B cell (primary cell): Measurements from ENCODE around the gene ATP6V1B1. TPM values are rescaled to one million over a fixed set of nuclear protein-coding genes. Genes with fewer than 3 reads are reported as not detected.

Experiments used
- ATAC-seq: fragments of 200-7000 bp; cut with Tn5 transposase; one replicate; pipeline ENCODE4 v1.10.0; 2021; ENCODE audit warnings: low read depth, mild to moderate bottlenecking, moderate number of reproducible peaks, moderate library complexity
- CTCF ChIA-PET: fragments of 350-600 bp; sonication (Branson Sonifier 250); formaldehyde crosslinking; loops from one replicate; lab custom pipeline; 2021; ENCODE audit warnings: antibody characterized with exemption, inconsistent platforms; lab: Charles Lee
- POLR2A ChIA-PET: fragments of 350-600 bp; sonication (Branson Sonifier 250); formaldehyde crosslinking; loops from one replicate; lab custom pipeline; 2021; ENCODE audit warnings: antibody characterized with exemption; lab: Charles Lee
- DNase-seq: peaks from one replicate; pipeline ENCODE4 v3.0.0; 2013
- H2AFZ ChIP-seq: 2 replicates; pipeline ENCODE4 v1.6.1; 2012; ENCODE audit warnings: mild to moderate bottlenecking, low read depth, low read length; ENCODE audit not compliant: insufficient read depth, poor library complexity, severe bottlenecking
- H3K27ac ChIP-seq, 2 donors: 1 replicate in 1 of 2; 2 replicates in 1 of 2; pipeline ENCODE4 v1.5.1; 2012 to 2013; ENCODE audit warnings: low read length in 2 of 2, mild to moderate bottlenecking in 2 of 2, moderate library complexity in 1 of 2
- H3K27me3 ChIP-seq, 4 experiments: fragments of 200-600 bp in 1 of 4; sonication (generic) in 1 of 4; replicated peaks in 1 of 4; 1 replicate in 2 of 4; 2 replicates in 2 of 4; pipeline versions ENCODE4 v1.6.1 to v1.7.0; 2013 to 2016; ENCODE audit warnings: low read length in 3 of 4, mild to moderate bottlenecking in 2 of 4, mixed read lengths in 1 of 4, moderate library complexity in 1 of 4; ENCODE audit not compliant: insufficient read depth in 4 of 4, control insufficient read depth in 3 of 4; ENCODE audit errors: control extremely low read depth in 1 of 4
- H3K36me3 ChIP-seq, 2 experiments: replicated peaks in 1 of 2; 1 replicate in 1 of 2; 2 replicates in 1 of 2; pipeline versions ENCODE4 v1.6.1 to v1.7.1; 2013; ENCODE audit warnings: low read length in 1 of 2; ENCODE audit not compliant: insufficient read depth in 2 of 2, control insufficient read depth in 1 of 2; ENCODE audit errors: control extremely low read depth in 1 of 2, extremely low read depth in 1 of 2
- H3K4me1 ChIP-seq, 2 donors: fragments of 200-600 bp in 1 of 2; sonication (generic) in 1 of 2; 1 replicate in 1 of 2; 2 replicates in 1 of 2; pipeline versions ENCODE4 v1.5.1 to v1.6.1; 2013 to 2017; ENCODE audit warnings: low read length in 2 of 2; ENCODE audit not compliant: control insufficient read depth in 2 of 2, insufficient read depth in 2 of 2
- H3K4me2 ChIP-seq: replicated peaks from 2 replicates; pipeline ENCODE3; 2012; ENCODE audit warnings: mild to moderate bottlenecking, low read depth, low read length; ENCODE audit not compliant: poor library complexity, severe bottlenecking
- H3K4me3 ChIP-seq, 5 experiments: fragments of 200-600 bp in 1 of 5; sonication (generic) in 1 of 5; 1 replicate in 3 of 5; 2 replicates in 2 of 5; pipeline versions ENCODE4 v1.5.1 to v1.7.0; 2011 to 2016; ENCODE audit warnings: low read length in 4 of 5, mild to moderate bottlenecking in 4 of 5, low read depth in 2 of 5, control low read depth in 1 of 5, moderate library complexity in 1 of 5; ENCODE audit not compliant: insufficient read depth in 1 of 5; ENCODE audit errors: control extremely low read depth in 1 of 5, extremely low read depth in 1 of 5
- H3K79me2 ChIP-seq: fragments of 200-600 bp; sonication (generic); one replicate; pipeline ENCODE4 v1.6.0; 2016; ENCODE audit warnings: low read length; ENCODE audit not compliant: control insufficient read depth, insufficient read depth
- H3K9ac ChIP-seq: fragments of 200-600 bp; sonication (generic); 2 replicates; pipeline ENCODE4 v1.6.1; 2017; ENCODE audit warnings: mild to moderate bottlenecking, low read length, moderate library complexity
- H3K9me3 ChIP-seq, 3 donors: one replicate each; pipeline versions ENCODE4 v1.6.1 to v1.7.1; 2013; ENCODE audit warnings: low read length in 2 of 3; ENCODE audit not compliant: control insufficient read depth in 2 of 3, insufficient read depth in 1 of 3; ENCODE audit errors: control extremely low read depth in 1 of 3
- H4K20me1 ChIP-seq: 2 replicates; pipeline ENCODE4 v1.6.0; 2012; ENCODE audit warnings: mild to moderate bottlenecking, low read length; ENCODE audit not compliant: insufficient read depth, control insufficient read depth, poor library complexity, severe bottlenecking
- H3K27ac Mint-ChIP-seq: one replicate; pipeline ENCODE4 v1.8.0; 2021; ENCODE audit warnings: mixed read lengths
- H3K27me3 Mint-ChIP-seq: one replicate; pipeline ENCODE4 v1.8.0; 2021; ENCODE audit warnings: mixed read lengths
- H3K4me1 Mint-ChIP-seq: one replicate; pipeline ENCODE4 v1.8.0; 2021; ENCODE audit warnings: mixed read lengths
- H3K4me3 Mint-ChIP-seq: one replicate; pipeline ENCODE4 v1.8.0; 2021; ENCODE audit warnings: mixed read lengths
- H3K9me3 Mint-ChIP-seq: one replicate; pipeline ENCODE4 v1.8.0; 2022; ENCODE audit warnings: mixed read lengths; ENCODE audit not compliant: insufficient read depth
- CTCF ChIP-seq: fragments of 200-600 bp; IDR thresholded peaks from one replicate; pipeline ENCODE4 v1.8.0; 2022; ENCODE audit warnings: antibody characterized with exemption, mild to moderate bottlenecking
- EZH2 ChIP-seq: IDR thresholded peaks from 2 replicates; pipeline ENCODE4 v1.6.1; 2012; ENCODE audit warnings: borderline replicate concordance, low read depth, mild to moderate bottlenecking, moderate library complexity, low read length; ENCODE audit not compliant: insufficient read depth, poor library complexity, severe bottlenecking
- WGBS: methylation state at CpG from one replicate; pipeline ENCODE4 v1.1.5; 2013; ENCODE audit warnings: missing lambda C conversion rate; ENCODE audit not compliant: insufficient coverage; 5-methylcytosine and 5-hydroxymethylcytosine counted together
- intact Hi-C: fragments of 100-400 bp; cut with micrococcal nuclease; formaldehyde crosslinking; loops from one replicate; pipeline ENCODE4 v1.10.0; 2022
- polyA plus RNA-seq: library from polyadenylated mRNA; depleted of rRNA; stranded (reverse); fragments of >200 nt; gene quantifications from 2 replicates; pipeline ENCODE4 v1.2.3, GENCODE V29; 2012
- total RNA-seq, 2 donors: library from RNA; stranded (reverse); fragments of 120-200 nt in 1 of 2; gene quantifications; 1 replicate in 1 of 2; 2 replicates in 1 of 2; pipeline versions ENCODE4 v1.2.3 to v1.2.4, GENCODE V29; 2013 to 2022

The ATP6V1B1 gene
- total and polyA plus RNA-seq, 2 donors (not counting 1 experiment from before 2014, with no cell fraction given): not detected

GRCh38 chr2:70937866-70938585, 2.3 kb downstream of the ATP6V1B1 start:
- no peaks in the 10 kb centered on the region for H3K9me3 ChIP-seq
- H3K4me2 ChIP-seq: no peak overlapping the region
- no peak overlapping the region for H3K27ac ChIP-seq
- peaks cover 23% of the 10 kb centered on the region for H3K27me3 Mint-ChIP-seq
- no peak for TF ChIP-seq CTCF
- TF ChIP-seq EZH2: no peak
- 83% methylated on average over 7 of the region's 10 CpGs for WGBS
- ChIA-PET POLR2A (no interaction called here), CTCF (interaction anchor here (1.1 kb wide), 2 partner anchors 9 to 10 kb away, joined by 3 to 6 read pairs; no protein-coding TSS in a partner anchor)
- H3K27me3 ChIP-seq: peaks cover 0 to 2% (median 0%) of the 10 kb centered on the region in 4 experiments
- H3K36me3 ChIP-seq: no peaks in the 10 kb centered on the region
- no peaks in the 10 kb centered on the region for H3K79me2 ChIP-seq
- H3K4me1 Mint-ChIP-seq: no peaks in the 10 kb centered on the region
- ATAC-seq (no peak), DNase-seq (no peak)
- no peak overlapping the region for H2AFZ ChIP-seq
- no peaks in the 10 kb centered on the region for H4K20me1 ChIP-seq
- H3K9me3 Mint-ChIP-seq: no peaks in the 10 kb centered on the region
- intact Hi-C loops: no loop called here
- H3K27ac Mint-ChIP-seq: no peak overlapping the region
- no peak overlapping the region for H3K4me3 ChIP-seq
- no peak overlapping the region for H3K4me3 Mint-ChIP-seq
- H3K9ac ChIP-seq: no peak overlapping the region
- no peaks in the 10 kb centered on the region for H3K4me1 ChIP-seq

GRCh38 chr2:70938586-70938950, 2.9 kb downstream of the ATP6V1B1 start:
- no peak for TF ChIP-seq CTCF
- no peak for TF ChIP-seq EZH2
- no peaks in the 10 kb centered on the region for H3K79me2 ChIP-seq
- Mint-ChIP-seq H3K27me3 (peaks cover 18% of the 10 kb centered on the region), H3K9me3 (no peaks in the 10 kb centered on the region), H3K4me3 (no peak overlapping the region), H3K27ac (no peak overlapping the region), H3K4me1 (no peaks in the 10 kb centered on the region)
- H4K20me1 ChIP-seq: no peaks in the 10 kb centered on the region
- no peak overlapping the region for H2AFZ ChIP-seq
- ChIA-PET CTCF (interaction anchor here (1.1 kb wide), 1 partner anchor 10 kb away, joined by 6 read pairs; no protein-coding TSS in a partner anchor), POLR2A (no interaction called here)
- H3K36me3 ChIP-seq: no peaks in the 10 kb centered on the region
- no peak overlapping the region for H3K4me3 ChIP-seq
- DNase-seq (no peak), ATAC-seq (no peak)
- no peak overlapping the region for H3K4me2 ChIP-seq
- H3K9me3 ChIP-seq: no peaks in the 10 kb centered on the region
- H3K4me1 ChIP-seq: no peaks in the 10 kb centered on the region
- 50% methylated on average over 3 of the region's 3 CpGs for WGBS
- no peak overlapping the region for H3K27ac ChIP-seq
- intact Hi-C loops: no loop called here
- peaks cover 0 to 2% (median 0%) of the 10 kb centered on the region in 4 experiments for H3K27me3 ChIP-seq
- no peak overlapping the region for H3K9ac ChIP-seq
